H1 (cell line): ENCODE measurements around the gene NRL. TPM values are rescaled to one million over a fixed set of nuclear protein-coding genes. Genes with fewer than 3 reads are reported as not detected.

Experiments
- CTCF ChIA-PET: fragments of 300-600 bp; sonication (Branson Sonifier 250); formaldehyde crosslinking; loops from one replicate; lab custom pipeline; 2021; ENCODE audit not compliant: partially characterized antibody; lab: Charles Lee
- POLR2A ChIA-PET: fragments of 300-600 bp; sonication (Branson Sonifier 250); formaldehyde crosslinking; loops from one replicate; lab custom pipeline; 2021; ENCODE audit warnings: inconsistent platforms; ENCODE audit not compliant: partially characterized antibody; lab: Charles Lee
- DNase-seq, 2 experiments: peaks; one replicate each; pipeline versions ENCODE4 v3.0.0 to v3.0.0-alpha.2; 2010 to 2022; ENCODE audit warnings: low spot score in 2 of 2, low read depth in 1 of 2, mixed read lengths in 1 of 2
- FAIRE-seq: peaks from 2 replicates; lab custom pipeline; 2011; peaks lifted over from hg19 to GRCh38; lab: Jason Lieb, UNC
- H2AFZ ChIP-seq: 2 replicates; pipeline ENCODE4 v1.8.1; 2012; ENCODE audit warnings: low read length, inconsistent platforms
- H2AK5ac ChIP-seq: 2 replicates; pipeline ENCODE4 v1.6.1; 2013; ENCODE audit warnings: low read depth, low read length
- H2BK120ac ChIP-seq: replicated peaks from 2 replicates; pipeline ENCODE3; 2013; ENCODE audit warnings: low read depth, low read length, inconsistent platforms
- H2BK12ac ChIP-seq: 2 replicates; pipeline ENCODE4 v1.6.1; 2013; ENCODE audit warnings: low read depth, low read length
- H2BK15ac ChIP-seq: 2 replicates; pipeline ENCODE4 v1.6.1; 2013; ENCODE audit warnings: low read length
- H2BK20ac ChIP-seq: 2 replicates; pipeline ENCODE4 v1.6.1; 2013; ENCODE audit warnings: low read length
- H2BK5ac ChIP-seq: 2 replicates; pipeline ENCODE4 v1.6.1; 2013; ENCODE audit warnings: low read depth, low read length
- H3K14ac ChIP-seq: 2 replicates; pipeline ENCODE4 v1.6.1; 2013; ENCODE audit warnings: inconsistent platforms; ENCODE audit not compliant: insufficient read length
- H3K18ac ChIP-seq: 2 replicates; pipeline ENCODE4 v1.6.1; 2013; ENCODE audit warnings: low read length; ENCODE audit errors: extremely low read depth
- H3K23ac ChIP-seq: 2 replicates; pipeline ENCODE4 v1.6.1; 2013; ENCODE audit warnings: inconsistent platforms; ENCODE audit not compliant: insufficient read length
- H3K23me2 ChIP-seq: 2 replicates; pipeline ENCODE4 v1.6.1; 2013; ENCODE audit warnings: low read depth, low read length
- H3K27ac ChIP-seq: 2 replicates; pipeline ENCODE4 v1.6.1; 2011; ENCODE audit warnings: low read depth, low read length, inconsistent platforms
- H3K27me3 ChIP-seq, 4 experiments: replicated peaks in 1 of 4; 1 replicate in 1 of 4; 2 replicates in 3 of 4; pipeline versions ENCODE4 v1.6.1 to v1.8.1; 2011 to 2013; ENCODE audit warnings: low read length in 3 of 4, mild to moderate bottlenecking in 3 of 4, inconsistent platforms in 2 of 4, mixed read lengths in 2 of 4, moderate library complexity in 1 of 4; ENCODE audit not compliant: control insufficient read depth in 3 of 4, insufficient read depth in 3 of 4; ENCODE audit errors: extremely low read depth in 1 of 4
- H3K36me3 ChIP-seq, 4 experiments: 2 replicates each; pipeline versions ENCODE4 v1.6.1 to v1.8.1; 2011 to 2013; ENCODE audit warnings: mild to moderate bottlenecking in 4 of 4, low read length in 3 of 4, moderate library complexity in 2 of 4, control low read depth in 1 of 4, inconsistent platforms in 1 of 4; ENCODE audit not compliant: insufficient read depth in 4 of 4, control insufficient read depth in 2 of 4
- H3K4ac ChIP-seq: replicated peaks from 2 replicates; pipeline ENCODE3; 2013; ENCODE audit warnings: low read length, low read depth, mixed read lengths, inconsistent platforms; ENCODE audit not compliant: insufficient read length
- H3K4me1 ChIP-seq, 4 experiments: replicated peaks in 1 of 4; 1 replicate in 1 of 4; 2 replicates in 3 of 4; pipeline versions ENCODE4 v1.6.1 to v1.8.1; 2011 to 2013; ENCODE audit warnings: low read length in 3 of 4, inconsistent platforms in 2 of 4, mixed read lengths in 1 of 4; ENCODE audit not compliant: insufficient read depth in 4 of 4, control insufficient read depth in 3 of 4
- H3K4me2 ChIP-seq, 2 experiments: 2 replicates each; pipeline versions ENCODE4 v1.6.1 to v1.8.1; 2011 to 2013; ENCODE audit warnings: low read depth in 2 of 2, low read length in 2 of 2, control low read depth in 1 of 2, inconsistent platforms in 1 of 2, mild to moderate bottlenecking in 1 of 2; ENCODE audit not compliant: insufficient read depth in 1 of 2
- H3K4me3 ChIP-seq, 4 experiments: fragments of 200-600, 300-600 bp in 1 of 4; sonication (generic), shearing (Covaris generic), sonication (Bioruptor Twin) in 1 of 4; 2 replicates each; pipeline versions ENCODE4 v1.5.1 to v1.8.1; 2011 to 2016; ENCODE audit warnings: low read length in 4 of 4, low read depth in 3 of 4, control low read depth in 2 of 4, inconsistent platforms in 2 of 4, mild to moderate bottlenecking in 2 of 4, mixed read lengths in 1 of 4, moderate library complexity in 1 of 4; ENCODE audit not compliant: insufficient read depth in 2 of 4; ENCODE audit errors: extremely low read depth in 1 of 4
- H3K56ac ChIP-seq: replicated peaks from 2 replicates; pipeline ENCODE3; 2013; ENCODE audit warnings: low read depth, mild to moderate bottlenecking, mixed read lengths, low read length, inconsistent platforms; ENCODE audit not compliant: insufficient read length
- H3K79me1 ChIP-seq: 2 replicates; pipeline ENCODE4 v1.6.1; 2013; ENCODE audit warnings: low read depth, low read length, control low read depth
- H3K79me2 ChIP-seq, 2 experiments: 2 replicates each; pipeline versions ENCODE4 v1.6.1 to v1.8.1; 2012 to 2013; ENCODE audit warnings: low read length in 2 of 2, mild to moderate bottlenecking in 2 of 2, inconsistent platforms in 1 of 2; ENCODE audit not compliant: insufficient read depth in 2 of 2, control insufficient read depth in 1 of 2
- H3K9ac ChIP-seq, 4 experiments: replicated peaks in 1 of 4; 1 replicate in 1 of 4; 2 replicates in 3 of 4; pipeline versions ENCODE4 v1.6.1 to v1.8.1; 2011 to 2013; ENCODE audit warnings: low read depth in 3 of 4, low read length in 3 of 4, control low read depth in 2 of 4, mild to moderate bottlenecking in 2 of 4, moderate library complexity in 2 of 4, inconsistent platforms in 1 of 4; ENCODE audit errors: extremely low read depth in 1 of 4
- H3K9me3 ChIP-seq, 2 experiments: 2 replicates each; pipeline versions ENCODE4 v1.6.1 to v1.8.1; 2012 to 2013; ENCODE audit warnings: mild to moderate bottlenecking in 2 of 2, moderate library complexity in 2 of 2, control low read depth in 1 of 2, inconsistent platforms in 1 of 2, low read depth in 1 of 2, low read length in 1 of 2, mixed read lengths in 1 of 2; ENCODE audit not compliant: insufficient read depth in 2 of 2
- H4K20me1 ChIP-seq, 2 experiments: replicated peaks in 1 of 2; 2 replicates each; pipeline versions ENCODE3 to v1.8.1; 2011 to 2013; ENCODE audit warnings: inconsistent platforms in 2 of 2, low read length in 2 of 2, mild to moderate bottlenecking in 1 of 2; ENCODE audit not compliant: insufficient read depth in 2 of 2, control insufficient read depth in 1 of 2
- H4K5ac ChIP-seq: 2 replicates; pipeline ENCODE4 v1.6.1; 2013; ENCODE audit warnings: low read length, low read depth, mixed read lengths, inconsistent platforms; ENCODE audit not compliant: insufficient read length
- H4K8ac ChIP-seq: 2 replicates; pipeline ENCODE4 v1.8.0; 2013; ENCODE audit warnings: mild to moderate bottlenecking, moderate library complexity, low read length, inconsistent platforms; ENCODE audit not compliant: insufficient read depth; ENCODE audit errors: extremely low read depth
- H4K91ac ChIP-seq: replicated peaks from 2 replicates; pipeline ENCODE3; 2013; ENCODE audit warnings: low read length, mixed read lengths, inconsistent platforms; ENCODE audit not compliant: insufficient read length
- CREB1 ChIP-seq: IDR thresholded peaks from 2 replicates; pipeline ENCODE4 v1.6.1; 2012; ENCODE audit warnings: inconsistent platforms
- EGR1 ChIP-seq: IDR thresholded peaks from 2 replicates; pipeline ENCODE4 v1.6.1; 2011; ENCODE audit warnings: low read depth, low read length, borderline replicate concordance
- SP2 ChIP-seq: IDR thresholded peaks from 2 replicates; pipeline ENCODE4 v1.6.1; 2012; ENCODE audit warnings: mild to moderate bottlenecking, low read length, inconsistent platforms
- WGBS, 2 experiments: shearing (Covaris generic) in 1 of 2; methylation state at CpG; one replicate each; pipeline versions ENCODE4 v1.1.6 to v1.1.7; 2013 to 2015; ENCODE audit warnings: low lambda C conversion rate in 2 of 2, mixed read lengths in 2 of 2, inconsistent platforms in 1 of 2, low coverage in 1 of 2, missing lambda C conversion rate in 1 of 2; ENCODE audit not compliant: insufficient replicate concordance in 2 of 2, insufficient coverage in 1 of 2, insufficient read length in 1 of 2; ENCODE audit errors: extremely low coverage in 1 of 2, missing lambda C conversion rate in 1 of 2; 5-methylcytosine and 5-hydroxymethylcytosine counted together
- polyA plus RNA-seq, 7 experiments: library from polyadenylated mRNA; depleted of rRNA in 3 of 7; stranded (reverse) in 5 of 7; unstranded in 2 of 7; fragments of >200 nt in 5 of 7; fragments of 200-250 nt in 2 of 7; gene quantifications; 1 replicate in 5 of 7; 2 replicates in 1 of 7; 4 replicates in 1 of 7; pipeline versions ENCODE4 v1.2.1 to v1.2.3, GENCODE V29; 2011 to 2013; ENCODE audit warnings: missing spikeins in 2 of 7, mixed read lengths in 2 of 7
- total RNA-seq: library from RNA; stranded (reverse); fragmentation: NEBNext Ultra II Directional; extraction: Animal tissue kit (Norgen Biotek cat#: 25700); gene quantifications from 2 replicates; pipeline ENCODE4 v1.2.1, GENCODE V29; 2021

The NRL gene
- total and polyA plus RNA-seq, 2 of the 8 experiments (the other 6 are each of a cell fraction or from before 2014, with no cell fraction given): 1.1 to 2.2 TPM

GRCh38 chr14:24160499-24160849 is 45.7 kb upstream of the NRL start:
- no peak for FAIRE-seq
- Histone ChIP-seq H3K18ac (no peak overlapping the region), H3K23ac (no peak overlapping the region), H2BK12ac (no peak overlapping the region), H3K36me3 (peaks cover 22 to 44% (median 35%) of the 10 kb centered on the region in 4 experiments), H2BK20ac (no peak overlapping the region), H3K79me2 (no peaks in the 10 kb centered on the region), H3K9me3 (no peaks in the 10 kb centered on the region), H3K4me2 (no peak overlapping the region), H3K9ac (no peak overlapping the region), H2BK120ac (no peak overlapping the region), H2BK5ac (no peak overlapping the region), H3K14ac (no peak overlapping the region), H3K4me3 (no peak overlapping the region), H3K23me2 (0 out of 2 replicates have a peak, but pooled peaks cover 2% of the 10 kb centered on the region), H3K27ac (no peak overlapping the region), H3K56ac (no peak overlapping the region), H3K4me1 (peaks cover 0 to 10% (median 2%) of the 10 kb centered on the region in 4 experiments; a peak in 3 of 7 replicates), H2AK5ac (no peak overlapping the region), H4K8ac (no peak overlapping the region), H4K5ac (no peak overlapping the region), H4K91ac (no peak overlapping the region), H3K79me1 (no peaks in the 10 kb centered on the region), H2AFZ (no peak overlapping the region), H4K20me1 (peaks cover 2 to 19% of the 10 kb centered on the region in 2 experiments), H3K4ac (no peak overlapping the region), H2BK15ac (no peak overlapping the region), H3K27me3 (no peaks in the 10 kb centered on the region)
- ChIA-PET CTCF (interaction anchor here (0.6 to 3.3 kb wide), 32 partner anchors 9 to 197 kb away, joined by 3 to 26 read pairs (median 5); partner anchors contain the start of genes CIDEB, DCAF11, IPO4 and NRL), POLR2A (interaction anchor here (0.7 to 7.6 kb wide), 26 partner anchors 10 to 158 kb away, joined by 3 to 93 read pairs (median 5); partner anchors contain the start of genes CHMP4A, DCAF11, DHRS1 and EMC9)
- no peak for DNase-seq
- WGBS, 2 experiments: 100% methylated on average over 3 of the region's 4 CpGs; no CpG with 5 or more reads in 1 of the 2 experiments
- TF ChIP-seq EGR1: no peak
- TF ChIP-seq CREB1: no peak
- no peak for TF ChIP-seq SP2
